Caco-2 (cell line): Measurements from ENCODE around the gene RCN1. TPM values are rescaled to one million over a fixed set of nuclear protein-coding genes. Genes with fewer than 3 reads are reported as not detected.

Source experiments
- BruUV-seq: library from RNA; stranded (reverse); fragments of 400-500 nt; replicated peaks from 2 replicates; lab custom pipeline; 2021; lab: Mats Ljungman, UMichigan
- CTCF ChIA-PET: fragments of 300-600 bp; sonication (Branson Sonifier 250); formaldehyde crosslinking; loops from one replicate; lab custom pipeline; 2022; ENCODE audit warnings: antibody characterized with exemption; lab: Charles Lee
- POLR2A ChIA-PET: fragments of 300-600 bp; sonication (Branson Sonifier 250); formaldehyde crosslinking; loops from one replicate; lab custom pipeline; 2022; ENCODE audit warnings: antibody characterized with exemption; lab: Charles Lee
- DNase-seq, 2 experiments: peaks; one replicate each; pipeline versions ENCODE4 v3.0.0 to v3.0.0-alpha.2; 2020 to 2022
- H3K27me3 ChIP-seq: replicated peaks from 2 replicates; pipeline ENCODE4 v1.6.0; 2011; ENCODE audit warnings: low read length; ENCODE audit not compliant: control insufficient read depth, insufficient read depth
- H3K36me3 ChIP-seq: 2 replicates; pipeline ENCODE4 v1.5.1; 2011; ENCODE audit warnings: low read length; ENCODE audit not compliant: control insufficient read depth, insufficient read depth
- H3K4me1 ChIP-seq: fragments of 250-450 bp; sonication (Bioruptor Pico); 2 replicates; pipeline ENCODE4 v1.5.1; 2020; ENCODE audit warnings: mild to moderate bottlenecking
- H3K4me3 ChIP-seq: 2 replicates; pipeline ENCODE4 v1.5.1; 2011; ENCODE audit warnings: low read depth, mild to moderate bottlenecking, control low read depth, low read length
- H3K9me3 ChIP-seq: fragments of 250-450 bp; sonication (Bioruptor Pico); 2 replicates; pipeline ENCODE4 v1.5.1; 2020; ENCODE audit warnings: mild to moderate bottlenecking, moderate library complexity
- H3K27ac Mint-ChIP-seq: one replicate; pipeline ENCODE4 v1.8.0; 2022; ENCODE audit warnings: mixed read lengths; ENCODE audit not compliant: unreplicated experiment
- H3K27me3 Mint-ChIP-seq: one replicate; pipeline ENCODE4 v1.8.0; 2022; ENCODE audit warnings: mixed read lengths; ENCODE audit not compliant: insufficient read depth, unreplicated experiment
- H3K36me3 Mint-ChIP-seq: one replicate; pipeline ENCODE4 v1.8.0; 2022; ENCODE audit warnings: mild to moderate bottlenecking, mixed read lengths; ENCODE audit not compliant: insufficient read depth, unreplicated experiment
- H3K4me1 Mint-ChIP-seq: one replicate; pipeline ENCODE4 v1.8.0; 2022; ENCODE audit warnings: low read depth, mixed read lengths; ENCODE audit not compliant: unreplicated experiment
- H3K4me3 Mint-ChIP-seq: one replicate; pipeline ENCODE4 v1.8.0; 2022; ENCODE audit warnings: mild to moderate bottlenecking, moderate library complexity, mixed read lengths; ENCODE audit not compliant: unreplicated experiment
- H3K9me3 Mint-ChIP-seq: one replicate; pipeline ENCODE4 v1.8.0; 2022; ENCODE audit warnings: mixed read lengths; ENCODE audit not compliant: unreplicated experiment
- CTCF ChIP-seq, 2 experiments: fragments of 200-600 bp in 1 of 2; IDR thresholded peaks; 1 replicate in 1 of 2; 2 replicates in 1 of 2; pipeline versions ENCODE4 v1.5.1 to v1.8.0; 2011 to 2022; ENCODE audit warnings: antibody characterized with exemption in 1 of 2, control low read depth in 1 of 2, inconsistent platforms in 1 of 2, low read depth in 1 of 2, low read length in 1 of 2, mild to moderate bottlenecking in 1 of 2, moderate library complexity in 1 of 2; ENCODE audit not compliant: insufficient read depth in 1 of 2, severe bottlenecking in 1 of 2, unreplicated experiment in 1 of 2
- intact Hi-C: fragments of 100-400 bp; cut with micrococcal nuclease; formaldehyde crosslinking; loops from one replicate; pipeline ENCODE4 v1.10.0; 2022; ENCODE audit not compliant: unreplicated experiment
- total RNA-seq: library from RNA; stranded (reverse); gene quantifications from 2 replicates; pipeline ENCODE4 v1.2.3, GENCODE V29; 2022

Gene RCN1
- total RNA-seq, 1 experiment from 2014 or later, result 185 TPM

- Mint-ChIP-seq H3K36me3 (peaks cover 12% of the 10 kb centered on the region), H3K27me3 (peaks cover 14% of the 10 kb centered on the region), H3K9me3 (no peaks in the 10 kb centered on the region), H3K4me1 (peaks cover 17% of the 10 kb centered on the region), H3K4me3 (no peak overlapping the region), H3K27ac (no peak overlapping the region)
- Histone ChIP-seq H3K27me3 (no peaks in the 10 kb centered on the region), H3K4me3 (no peak overlapping the region), H3K4me1 (peaks cover 10% of the 10 kb centered on the region), H3K9me3 (no peaks in the 10 kb centered on the region), H3K36me3 (no peaks in the 10 kb centered on the region)
- ChIA-PET CTCF (no interaction called here), POLR2A (no interaction called here)
- no peak for TF ChIP-seq CTCF (IDR thresholded peaks at IDR 0.05; ENCODE audit: insufficient read depth in 1 of 2, low read depth in 1 of 2, low read length in 1 of 2, severe bottlenecking in 1 of 2, unreplicated experiment in 1 of 2)
- DNase-seq, result no peak
- BruUV-seq, result no TSS peak
- intact Hi-C loops, result no loop called here
Observed at GRCh38 chr11:32087597-32087996, 3.3 kb upstream of the RCN1 start.

- Histone ChIP-seq H3K36me3 (no peaks in the 10 kb centered on the region), H3K4me1 (peaks cover 13% of the 10 kb centered on the region), H3K27me3 (no peaks in the 10 kb centered on the region), H3K4me3 (no peak overlapping the region), H3K9me3 (no peaks in the 10 kb centered on the region)
- no peak for DNase-seq
- intact Hi-C loops, result no loop called here
- H3K4me3 Mint-ChIP-seq, result no peak overlapping the region
- H3K27ac Mint-ChIP-seq, result no peak overlapping the region
- peaks cover 22% of the 10 kb centered on the region for H3K4me1 Mint-ChIP-seq
- no peak for TF ChIP-seq CTCF (IDR thresholded peaks at IDR 0.05; ENCODE audit: insufficient read depth in 1 of 2, low read depth in 1 of 2, low read length in 1 of 2, severe bottlenecking in 1 of 2, unreplicated experiment in 1 of 2)
- BruUV-seq, result no TSS peak
- no peaks in the 10 kb centered on the region for H3K9me3 Mint-ChIP-seq
- peaks cover 17% of the 10 kb centered on the region for H3K36me3 Mint-ChIP-seq
- H3K27me3 Mint-ChIP-seq, result peaks cover 14% of the 10 kb centered on the region
- CTCF ChIA-PET, result no interaction called here
- POLR2A ChIA-PET, result interaction anchor here (0.6 kb wide), 1 partner anchor 873 kb away, joined by 3 read pairs; no protein-coding TSS in a partner anchor
Observed at GRCh38 chr11:32088117-32088941, 2.5 kb upstream of the RCN1 start.

- peaks cover 41% of the 10 kb centered on the region for H3K36me3 Mint-ChIP-seq
- H3K4me1 Mint-ChIP-seq, result peaks cover 27% of the 10 kb centered on the region
- peak overlapping the region; percentile 83 for H3K4me3 Mint-ChIP-seq
- TSS peak; percentile 37 for BruUV-seq
- DNase-seq, result no peak
- peak overlapping the region; percentile 91 for H3K27ac Mint-ChIP-seq
- H3K9me3 ChIP-seq, result no peaks in the 10 kb centered on the region
- H3K27me3 ChIP-seq, result no peaks in the 10 kb centered on the region
- peak overlapping the region; percentile 65; the same call in 1 of the 2 replicates for H3K4me3 ChIP-seq
- H3K27me3 Mint-ChIP-seq, result no peaks in the 10 kb centered on the region
- CTCF ChIA-PET, result no interaction called here
- POLR2A ChIA-PET, result no interaction called here
- intact Hi-C loops, result no loop called here
- no peaks in the 10 kb centered on the region; the same call in 1 of the 2 replicates for H3K36me3 ChIP-seq
- H3K9me3 Mint-ChIP-seq, result no peaks in the 10 kb centered on the region
- peaks cover 12% of the 10 kb centered on the region for H3K4me1 ChIP-seq
- TF ChIP-seq CTCF (IDR thresholded peaks at IDR 0.05; ENCODE audit: insufficient read depth in 1 of 2, low read depth in 1 of 2, low read length in 1 of 2, severe bottlenecking in 1 of 2, unreplicated experiment in 1 of 2), result no peak
Observed at GRCh38 chr11:32092581-32093170, 1.8 kb downstream of the RCN1 start.
